HEK293 (cell line): ENCODE data around the gene AP3B1.

Experiments used
- CTCF ChIA-PET: fragments of 350-600 bp; formaldehyde crosslinking; extraction: SDS; loops from one replicate; lab custom pipeline; 2021; ENCODE audit warnings: antibody characterized with exemption; lab: Yijun Ruan, JAX
- POLR2A ChIA-PET: fragments of 300-600 bp; formaldehyde crosslinking; extraction: SDS; loops from one replicate; lab custom pipeline; 2020; ENCODE audit warnings: antibody characterized with exemption, inconsistent platforms; lab: Yijun Ruan, JAX
- H3K27ac ChIP-seq: fragments of 200-500 bp; sonication (Bioruptor generic); 2 replicates; pipeline ENCODE4 v1.5.1; 2014; ENCODE audit warnings: low read depth, low read length, control low read depth, inconsistent platforms; ENCODE audit errors: extremely low read depth
- H3K36me3 ChIP-seq, 2 experiments: fragments of 200-500 bp in 1 of 2; sonication (Bioruptor generic) in 1 of 2; 1 replicate in 1 of 2; 2 replicates in 1 of 2; pipeline ENCODE4 v1.5.1; 2014 to 2017; ENCODE audit warnings: inconsistent platforms in 2 of 2, low read length in 2 of 2; ENCODE audit not compliant: control insufficient read depth in 2 of 2, insufficient read depth in 1 of 2
- H3K4me1 ChIP-seq: fragments of 200-500 bp; sonication (Bioruptor generic); 2 replicates; pipeline ENCODE4 v1.5.1; 2014; ENCODE audit warnings: mild to moderate bottlenecking, low read length, inconsistent platforms; ENCODE audit not compliant: control insufficient read depth, insufficient read depth
- H3K4me3 ChIP-seq: 2 replicates; pipeline ENCODE4 v1.5.1; 2011; ENCODE audit warnings: low read depth, mild to moderate bottlenecking, control low read depth, low read length, moderate library complexity
- H3K9me3 ChIP-seq: fragments of 200-500 bp; sonication (Bioruptor generic); 2 replicates; pipeline ENCODE4 v1.5.1; 2014; ENCODE audit warnings: low read depth, low read length, inconsistent platforms; ENCODE audit not compliant: control insufficient read depth, insufficient read depth
- GLIS1 ChIP-seq: fragments of 450-650 bp; formaldehyde crosslinking; IDR thresholded peaks from 2 replicates; pipeline ENCODE4 v1.5.1; 2016; ENCODE audit warnings: missing biosample characterization, missing genetic modification characterization
- HOXC10 ChIP-seq: sonication (generic); formaldehyde crosslinking; IDR thresholded peaks from 2 replicates; pipeline ENCODE4 v1.8.1; 2023; ENCODE audit warnings: mild to moderate bottlenecking, missing genetic modification reagents
- SP2 ChIP-seq: fragments of 450-650 bp; formaldehyde crosslinking; IDR thresholded peaks from 2 replicates; pipeline ENCODE4 v1.5.1; 2016; ENCODE audit warnings: missing biosample characterization, missing genetic modification characterization
- TRIM28 ChIP-seq: IDR thresholded peaks from 2 replicates; pipeline ENCODE4 v1.6.1; 2011; ENCODE audit warnings: low read length, control low read depth, borderline replicate concordance
- WT1 ChIP-seq: fragments of 450-650 bp; formaldehyde crosslinking; IDR thresholded peaks from 2 replicates; pipeline ENCODE4 v1.5.1; 2016; ENCODE audit warnings: missing biosample characterization, missing genetic modification characterization
- ZBTB17 ChIP-seq: fragments of 450-650 bp; formaldehyde crosslinking; IDR thresholded peaks from 2 replicates; pipeline ENCODE4 v1.5.1; 2016; ENCODE audit warnings: missing biosample characterization, missing genetic modification characterization
- ZBTB8A ChIP-seq: fragments of 450-650 bp; formaldehyde crosslinking; IDR thresholded peaks from 2 replicates; pipeline ENCODE4 v1.5.1; 2016; ENCODE audit warnings: missing biosample characterization, missing genetic modification characterization
- ZFHX2 ChIP-seq: fragments of 450-650 bp; formaldehyde crosslinking; conservative IDR thresholded peaks from 2 replicates; pipeline ENCODE4 v1.5.1; 2016; ENCODE audit warnings: missing biosample characterization, missing genetic modification characterization
- ZNF114 ChIP-seq: fragments of 450-650 bp; formaldehyde crosslinking; IDR thresholded peaks from 2 replicates; pipeline ENCODE4 v1.5.0; 2017; ENCODE audit warnings: missing biosample characterization, missing genetic modification characterization
- ZNF146 ChIP-seq: fragments of 450-650 bp; formaldehyde crosslinking; IDR thresholded peaks from 2 replicates; pipeline ENCODE4 v1.5.1; 2016; ENCODE audit warnings: missing biosample characterization, missing genetic modification characterization
- ZNF202 ChIP-seq: fragments of 450-650 bp; formaldehyde crosslinking; IDR thresholded peaks from 2 replicates; pipeline ENCODE4 v1.5.1; 2016; ENCODE audit warnings: missing biosample characterization, missing genetic modification characterization, borderline replicate concordance
- ZNF239 ChIP-seq: fragments of 450-650 bp; formaldehyde crosslinking; IDR thresholded peaks from 2 replicates; pipeline ENCODE4 v1.5.1; 2016; ENCODE audit warnings: missing biosample characterization, missing genetic modification characterization
- ZNF433 ChIP-seq: fragments of 450-650 bp; formaldehyde crosslinking; IDR thresholded peaks from 2 replicates; pipeline ENCODE4 v1.5.1; 2016; ENCODE audit warnings: missing biosample characterization, missing genetic modification characterization, low read depth
- ZNF548 ChIP-seq: fragments of 450-650 bp; formaldehyde crosslinking; IDR thresholded peaks from 2 replicates; pipeline ENCODE4 v1.5.1; 2016; ENCODE audit warnings: missing biosample characterization, missing genetic modification characterization
- ZNF561 ChIP-seq: fragments of 450-650 bp; IDR thresholded peaks from 2 replicates; pipeline ENCODE4 v1.5.1; 2018; ENCODE audit warnings: missing biosample characterization, missing genetic modification characterization, borderline replicate concordance
- ZNF747 ChIP-seq: fragments of 450-650 bp; formaldehyde crosslinking; IDR thresholded peaks from 2 replicates; pipeline ENCODE4 v1.5.1; 2016; ENCODE audit warnings: missing biosample characterization, missing genetic modification characterization
- ZNF791 ChIP-seq: fragments of 450-650 bp; formaldehyde crosslinking; IDR thresholded peaks from 2 replicates; pipeline ENCODE4 v1.5.1; 2016; ENCODE audit warnings: missing biosample characterization, missing genetic modification characterization
- ZSCAN16 ChIP-seq: fragments of 450-650 bp; formaldehyde crosslinking; IDR thresholded peaks from 2 replicates; pipeline ENCODE4 v1.5.1; 2016; ENCODE audit warnings: missing biosample characterization, missing genetic modification characterization
- TF ChIP-seq, protein P1 (sequence below): sonication (generic); formaldehyde crosslinking; IDR thresholded peaks from 2 replicates; pipeline ENCODE4 v1.8.1; 2022; ENCODE audit warnings: mild to moderate bottlenecking, moderate library complexity, missing genetic modification reagents
- TF ChIP-seq, protein P2 (sequence below): fragments of 450-650 bp; formaldehyde crosslinking; IDR thresholded peaks from 2 replicates; pipeline ENCODE4 v1.5.1; 2016; ENCODE audit warnings: missing biosample characterization, missing genetic modification characterization, borderline replicate concordance
- TF ChIP-seq, protein P3 (sequence below): fragments of 450-650 bp; formaldehyde crosslinking; IDR thresholded peaks from 2 replicates; pipeline ENCODE4 v1.5.1; 2016; ENCODE audit warnings: missing biosample characterization, missing genetic modification characterization
- TF ChIP-seq, protein P4 (sequence below): fragments of 450-650 bp; formaldehyde crosslinking; IDR thresholded peaks from 2 replicates; pipeline ENCODE4 v1.5.1; 2017; ENCODE audit warnings: missing biosample characterization, missing genetic modification characterization
- TF ChIP-seq, protein P5 (sequence below): fragments of 450-650 bp; formaldehyde crosslinking; IDR thresholded peaks from 2 replicates; pipeline ENCODE4 v1.5.1; 2016; ENCODE audit warnings: missing biosample characterization, missing genetic modification characterization
- TF ChIP-seq, protein P6 (sequence below): fragments of 450-650 bp; formaldehyde crosslinking; IDR thresholded peaks from 2 replicates; pipeline ENCODE4 v1.5.1; 2016; ENCODE audit warnings: missing biosample characterization, missing genetic modification characterization

Gene AP3B1

DNA sequence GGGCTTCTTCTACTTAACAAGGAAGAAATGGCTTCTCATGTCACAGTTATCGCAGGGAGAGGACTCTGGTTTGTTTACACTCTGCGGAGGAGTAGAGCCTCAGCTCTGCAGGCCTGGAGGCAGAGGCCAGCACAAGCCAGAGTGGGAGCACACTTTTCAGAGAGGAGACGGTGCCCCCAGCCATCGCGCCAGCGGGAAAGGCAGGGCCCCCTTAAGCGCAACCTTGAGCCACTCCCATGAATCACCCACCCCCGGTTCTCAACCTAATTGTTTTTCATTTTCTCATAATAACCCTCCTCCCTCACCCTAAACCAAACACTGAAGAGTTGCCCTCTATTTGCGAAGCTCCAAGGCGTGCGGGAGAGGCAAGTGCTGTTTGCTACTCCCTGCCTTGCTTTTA, 309.9 kb downstream of the AP3B1 start:
- Histone ChIP-seq H3K27ac (no peak overlapping the region; the same call in 1 of the 2 replicates), H3K9me3 (no peaks in the 10 kb centered on the region), H3K4me1 (0 out of 2 replicates have a peak, but pooled peaks cover 6% of the 10 kb centered on the region), H3K4me3 (no peak overlapping the region), H3K36me3 (no peaks in the 10 kb centered on the region)
- POLR2A ChIA-PET = no interaction called here
- CTCF ChIA-PET = interaction anchor here (0.8 kb wide), 1 partner anchor 113 kb away, joined by 3 read pairs; no protein-coding TSS in a partner anchor
- TF ChIP-seq ZNF146 (tag by site-specific recombination) (no peak), ZBTB17 (tag by site-specific recombination) (peak; percentile 51), ZBTB8A (tag by site-specific recombination) (peak; percentile 36; the same call in 1 of the 2 replicates), ZSCAN16 (tag by site-specific recombination) (0 out of 2 replicates have a peak, but pooled peaks have one; percentile 29), ZFHX2 (tag by site-specific recombination) (peak; percentile 85), ZNF202 (no peak), WT1 (tag by site-specific recombination) (peak; percentile 98), ZNF791 (tag by site-specific recombination) (no peak), ZNF239 (no peak), ZNF548 (tag by site-specific recombination) (no peak), ZNF561 (tag by site-specific recombination) (0 out of 2 replicates have a peak, but pooled peaks have one; percentile 32), ZNF747 (tag by site-specific recombination) (no peak), SP2 (tag by site-specific recombination) (no peak), ZNF114 (tag by site-specific recombination) (no peak), ZNF433 (no peak), GLIS1 (tag by site-specific recombination) (0 out of 2 replicates have a peak, but pooled peaks have one; percentile 5), HOXC10 (no peak), TRIM28 (peak; percentile 68; the same call in 1 of the 2 replicates)
- TF ChIP-seq, protein P1, sequence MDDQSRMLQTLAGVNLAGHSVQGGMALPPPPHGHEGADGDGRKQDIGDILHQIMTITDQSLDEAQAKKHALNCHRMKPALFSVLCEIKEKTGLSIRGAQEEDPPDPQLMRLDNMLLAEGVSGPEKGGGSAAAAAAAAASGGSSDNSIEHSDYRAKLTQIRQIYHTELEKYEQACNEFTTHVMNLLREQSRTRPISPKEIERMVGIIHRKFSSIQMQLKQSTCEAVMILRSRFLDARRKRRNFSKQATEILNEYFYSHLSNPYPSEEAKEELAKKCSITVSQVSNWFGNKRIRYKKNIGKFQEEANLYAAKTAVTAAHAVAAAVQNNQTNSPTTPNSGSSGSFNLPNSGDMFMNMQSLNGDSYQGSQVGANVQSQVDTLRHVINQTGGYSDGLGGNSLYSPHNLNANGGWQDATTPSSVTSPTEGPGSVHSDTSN (CRISPR knock-in tag) = no peak
- TF ChIP-seq, protein P2, sequence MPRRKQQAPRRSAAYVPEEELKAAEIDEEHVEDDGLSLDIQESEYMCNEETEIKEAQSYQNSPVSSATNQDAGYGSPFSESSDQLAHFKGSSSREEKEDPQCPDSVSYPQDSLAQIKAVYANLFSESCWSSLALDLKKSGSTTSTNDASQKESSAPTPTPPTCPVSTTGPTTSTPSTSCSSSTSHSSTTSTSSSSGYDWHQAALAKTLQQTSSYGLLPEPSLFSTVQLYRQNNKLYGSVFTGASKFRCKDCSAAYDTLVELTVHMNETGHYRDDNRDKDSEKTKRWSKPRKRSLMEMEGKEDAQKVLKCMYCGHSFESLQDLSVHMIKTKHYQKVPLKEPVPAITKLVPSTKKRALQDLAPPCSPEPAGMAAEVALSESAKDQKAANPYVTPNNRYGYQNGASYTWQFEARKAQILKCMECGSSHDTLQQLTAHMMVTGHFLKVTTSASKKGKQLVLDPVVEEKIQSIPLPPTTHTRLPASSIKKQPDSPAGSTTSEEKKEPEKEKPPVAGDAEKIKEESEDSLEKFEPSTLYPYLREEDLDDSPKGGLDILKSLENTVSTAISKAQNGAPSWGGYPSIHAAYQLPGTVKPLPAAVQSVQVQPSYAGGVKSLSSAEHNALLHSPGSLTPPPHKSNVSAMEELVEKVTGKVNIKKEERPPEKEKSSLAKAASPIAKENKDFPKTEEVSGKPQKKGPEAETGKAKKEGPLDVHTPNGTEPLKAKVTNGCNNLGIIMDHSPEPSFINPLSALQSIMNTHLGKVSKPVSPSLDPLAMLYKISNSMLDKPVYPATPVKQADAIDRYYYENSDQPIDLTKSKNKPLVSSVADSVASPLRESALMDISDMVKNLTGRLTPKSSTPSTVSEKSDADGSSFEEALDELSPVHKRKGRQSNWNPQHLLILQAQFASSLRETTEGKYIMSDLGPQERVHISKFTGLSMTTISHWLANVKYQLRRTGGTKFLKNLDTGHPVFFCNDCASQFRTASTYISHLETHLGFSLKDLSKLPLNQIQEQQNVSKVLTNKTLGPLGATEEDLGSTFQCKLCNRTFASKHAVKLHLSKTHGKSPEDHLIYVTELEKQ (tag by site-specific recombination) = no peak
- TF ChIP-seq, protein P3, sequence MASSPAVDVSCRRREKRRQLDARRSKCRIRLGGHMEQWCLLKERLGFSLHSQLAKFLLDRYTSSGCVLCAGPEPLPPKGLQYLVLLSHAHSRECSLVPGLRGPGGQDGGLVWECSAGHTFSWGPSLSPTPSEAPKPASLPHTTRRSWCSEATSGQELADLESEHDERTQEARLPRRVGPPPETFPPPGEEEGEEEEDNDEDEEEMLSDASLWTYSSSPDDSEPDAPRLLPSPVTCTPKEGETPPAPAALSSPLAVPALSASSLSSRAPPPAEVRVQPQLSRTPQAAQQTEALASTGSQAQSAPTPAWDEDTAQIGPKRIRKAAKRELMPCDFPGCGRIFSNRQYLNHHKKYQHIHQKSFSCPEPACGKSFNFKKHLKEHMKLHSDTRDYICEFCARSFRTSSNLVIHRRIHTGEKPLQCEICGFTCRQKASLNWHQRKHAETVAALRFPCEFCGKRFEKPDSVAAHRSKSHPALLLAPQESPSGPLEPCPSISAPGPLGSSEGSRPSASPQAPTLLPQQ (tag by site-specific recombination) = peak; percentile 49; the same call in 1 of the 2 replicates
- TF ChIP-seq, protein P4, sequence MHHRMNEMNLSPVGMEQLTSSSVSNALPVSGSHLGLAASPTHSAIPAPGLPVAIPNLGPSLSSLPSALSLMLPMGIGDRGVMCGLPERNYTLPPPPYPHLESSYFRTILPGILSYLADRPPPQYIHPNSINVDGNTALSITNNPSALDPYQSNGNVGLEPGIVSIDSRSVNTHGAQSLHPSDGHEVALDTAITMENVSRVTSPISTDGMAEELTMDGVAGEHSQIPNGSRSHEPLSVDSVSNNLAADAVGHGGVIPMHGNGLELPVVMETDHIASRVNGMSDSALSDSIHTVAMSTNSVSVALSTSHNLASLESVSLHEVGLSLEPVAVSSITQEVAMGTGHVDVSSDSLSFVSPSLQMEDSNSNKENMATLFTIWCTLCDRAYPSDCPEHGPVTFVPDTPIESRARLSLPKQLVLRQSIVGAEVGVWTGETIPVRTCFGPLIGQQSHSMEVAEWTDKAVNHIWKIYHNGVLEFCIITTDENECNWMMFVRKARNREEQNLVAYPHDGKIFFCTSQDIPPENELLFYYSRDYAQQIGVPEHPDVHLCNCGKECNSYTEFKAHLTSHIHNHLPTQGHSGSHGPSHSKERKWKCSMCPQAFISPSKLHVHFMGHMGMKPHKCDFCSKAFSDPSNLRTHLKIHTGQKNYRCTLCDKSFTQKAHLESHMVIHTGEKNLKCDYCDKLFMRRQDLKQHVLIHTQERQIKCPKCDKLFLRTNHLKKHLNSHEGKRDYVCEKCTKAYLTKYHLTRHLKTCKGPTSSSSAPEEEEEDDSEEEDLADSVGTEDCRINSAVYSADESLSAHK (tag by site-specific recombination) = no peak
- TF ChIP-seq, protein P5, sequence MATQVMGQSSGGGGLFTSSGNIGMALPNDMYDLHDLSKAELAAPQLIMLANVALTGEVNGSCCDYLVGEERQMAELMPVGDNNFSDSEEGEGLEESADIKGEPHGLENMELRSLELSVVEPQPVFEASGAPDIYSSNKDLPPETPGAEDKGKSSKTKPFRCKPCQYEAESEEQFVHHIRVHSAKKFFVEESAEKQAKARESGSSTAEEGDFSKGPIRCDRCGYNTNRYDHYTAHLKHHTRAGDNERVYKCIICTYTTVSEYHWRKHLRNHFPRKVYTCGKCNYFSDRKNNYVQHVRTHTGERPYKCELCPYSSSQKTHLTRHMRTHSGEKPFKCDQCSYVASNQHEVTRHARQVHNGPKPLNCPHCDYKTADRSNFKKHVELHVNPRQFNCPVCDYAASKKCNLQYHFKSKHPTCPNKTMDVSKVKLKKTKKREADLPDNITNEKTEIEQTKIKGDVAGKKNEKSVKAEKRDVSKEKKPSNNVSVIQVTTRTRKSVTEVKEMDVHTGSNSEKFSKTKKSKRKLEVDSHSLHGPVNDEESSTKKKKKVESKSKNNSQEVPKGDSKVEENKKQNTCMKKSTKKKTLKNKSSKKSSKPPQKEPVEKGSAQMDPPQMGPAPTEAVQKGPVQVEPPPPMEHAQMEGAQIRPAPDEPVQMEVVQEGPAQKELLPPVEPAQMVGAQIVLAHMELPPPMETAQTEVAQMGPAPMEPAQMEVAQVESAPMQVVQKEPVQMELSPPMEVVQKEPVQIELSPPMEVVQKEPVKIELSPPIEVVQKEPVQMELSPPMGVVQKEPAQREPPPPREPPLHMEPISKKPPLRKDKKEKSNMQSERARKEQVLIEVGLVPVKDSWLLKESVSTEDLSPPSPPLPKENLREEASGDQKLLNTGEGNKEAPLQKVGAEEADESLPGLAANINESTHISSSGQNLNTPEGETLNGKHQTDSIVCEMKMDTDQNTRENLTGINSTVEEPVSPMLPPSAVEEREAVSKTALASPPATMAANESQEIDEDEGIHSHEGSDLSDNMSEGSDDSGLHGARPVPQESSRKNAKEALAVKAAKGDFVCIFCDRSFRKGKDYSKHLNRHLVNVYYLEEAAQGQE (tag by site-specific recombination) = no peak
- TF ChIP-seq, protein P6, sequence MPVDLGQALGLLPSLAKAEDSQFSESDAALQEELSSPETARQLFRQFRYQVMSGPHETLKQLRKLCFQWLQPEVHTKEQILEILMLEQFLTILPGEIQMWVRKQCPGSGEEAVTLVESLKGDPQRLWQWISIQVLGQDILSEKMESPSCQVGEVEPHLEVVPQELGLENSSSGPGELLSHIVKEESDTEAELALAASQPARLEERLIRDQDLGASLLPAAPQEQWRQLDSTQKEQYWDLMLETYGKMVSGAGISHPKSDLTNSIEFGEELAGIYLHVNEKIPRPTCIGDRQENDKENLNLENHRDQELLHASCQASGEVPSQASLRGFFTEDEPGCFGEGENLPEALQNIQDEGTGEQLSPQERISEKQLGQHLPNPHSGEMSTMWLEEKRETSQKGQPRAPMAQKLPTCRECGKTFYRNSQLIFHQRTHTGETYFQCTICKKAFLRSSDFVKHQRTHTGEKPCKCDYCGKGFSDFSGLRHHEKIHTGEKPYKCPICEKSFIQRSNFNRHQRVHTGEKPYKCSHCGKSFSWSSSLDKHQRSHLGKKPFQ = no peak
